OCI-LY1 (cell line): ENCODE results near the gene ESPN.

ENCODE experiments used
- CTCF ChIP-seq: fragments of 200-600 bp; sonication (generic), shearing (Covaris generic); IDR thresholded peaks from 2 replicates; pipeline ENCODE4 v1.5.1; 2017; ENCODE audit warnings: mild to moderate bottlenecking, antibody characterized with exemption, low read length, moderate library complexity, mixed read lengths
- EZH2 ChIP-seq: fragments of 200-600 bp; sonication (generic), shearing (Covaris generic); IDR thresholded peaks from 2 replicates; pipeline ENCODE4 v1.8.0; 2017; ENCODE audit warnings: borderline replicate concordance, mixed run types, mild to moderate bottlenecking, antibody characterized with exemption, low read length, moderate library complexity, mixed read lengths

- TF ChIP-seq CTCF (no peak), EZH2 (no peak)
Observed at GRCh38 chr1:6450943-6451373, 26.4 kb downstream of the ESPN start.
